SU-DHL-6 (cell line): ENCODE results near the gene LTBP1.

ENCODE experiments used
- EZH2phosphoT487 ChIP-seq: fragments of 200-600 bp; sonication (generic), shearing (Covaris generic); conservative IDR thresholded peaks from 2 replicates; pipeline ENCODE4 v1.6.1; 2018; ENCODE audit warnings: mild to moderate bottlenecking, antibody characterized with exemption, low read length, moderate library complexity, mixed read lengths
- TF ChIP-seq, protein P1 (sequence below): fragments of 200-600 bp; sonication (generic); IDR thresholded peaks from one replicate; pipeline ENCODE4 v1.5.1; 2017; ENCODE audit warnings: antibody characterized with exemption, mild to moderate bottlenecking, low read length, moderate library complexity; ENCODE audit not compliant: insufficient read depth, poor library complexity, severe bottlenecking

DNA sequence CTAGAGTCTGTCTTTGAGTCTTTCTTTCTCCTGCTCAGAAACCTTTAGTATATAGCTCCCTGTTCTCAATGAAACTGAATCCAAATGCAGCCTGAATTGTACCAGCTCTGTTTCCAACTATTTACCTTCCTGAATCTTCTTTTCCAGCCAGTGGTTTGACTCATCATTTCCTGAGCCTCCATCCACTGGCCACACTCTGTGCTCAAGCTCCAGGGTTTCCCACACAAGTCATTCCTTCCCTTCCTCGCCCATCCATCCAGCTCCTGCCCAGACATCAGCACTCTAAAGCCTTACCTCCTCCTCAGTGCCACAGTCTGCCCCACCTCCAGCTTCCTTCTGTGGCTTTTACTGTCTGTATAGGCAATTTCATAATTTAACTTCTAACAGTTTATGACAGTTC lies 296.1 kb downstream of the LTBP1 start:
- TF ChIP-seq, protein P1, sequence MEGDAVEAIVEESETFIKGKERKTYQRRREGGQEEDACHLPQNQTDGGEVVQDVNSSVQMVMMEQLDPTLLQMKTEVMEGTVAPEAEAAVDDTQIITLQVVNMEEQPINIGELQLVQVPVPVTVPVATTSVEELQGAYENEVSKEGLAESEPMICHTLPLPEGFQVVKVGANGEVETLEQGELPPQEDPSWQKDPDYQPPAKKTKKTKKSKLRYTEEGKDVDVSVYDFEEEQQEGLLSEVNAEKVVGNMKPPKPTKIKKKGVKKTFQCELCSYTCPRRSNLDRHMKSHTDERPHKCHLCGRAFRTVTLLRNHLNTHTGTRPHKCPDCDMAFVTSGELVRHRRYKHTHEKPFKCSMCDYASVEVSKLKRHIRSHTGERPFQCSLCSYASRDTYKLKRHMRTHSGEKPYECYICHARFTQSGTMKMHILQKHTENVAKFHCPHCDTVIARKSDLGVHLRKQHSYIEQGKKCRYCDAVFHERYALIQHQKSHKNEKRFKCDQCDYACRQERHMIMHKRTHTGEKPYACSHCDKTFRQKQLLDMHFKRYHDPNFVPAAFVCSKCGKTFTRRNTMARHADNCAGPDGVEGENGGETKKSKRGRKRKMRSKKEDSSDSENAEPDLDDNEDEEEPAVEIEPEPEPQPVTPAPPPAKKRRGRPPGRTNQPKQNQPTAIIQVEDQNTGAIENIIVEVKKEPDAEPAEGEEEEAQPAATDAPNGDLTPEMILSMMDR: no peak
- no peak for TF ChIP-seq EZH2phosphoT487
